Hepatocyte (in vitro differentiated cells): ENCODE measurements around the gene CRYGB. TPM values are rescaled to one million over a fixed set of nuclear protein-coding genes. Genes with fewer than 3 reads are reported as not detected.
"Not testable (repeated sequence)": the region's sequence is repeated elsewhere in the genome, so short reads cannot be mapped to it uniquely, and the experiment has no call there.

Source experiments
- DNase-seq: peaks from one replicate; pipeline ENCODE4 v3.0.0-alpha.2; 2016; ENCODE audit warnings: low spot score
- H2AFZ ChIP-seq: fragments of 200-600 bp; sonication (generic); 2 replicates; pipeline ENCODE4 v1.6.0; 2016; ENCODE audit warnings: antibody characterized with exemption, mild to moderate bottlenecking
- H3K27ac ChIP-seq: fragments of 200-600 bp; sonication (generic); 2 replicates; pipeline ENCODE4 v1.5.1; 2016; ENCODE audit warnings: mild to moderate bottlenecking
- H3K27me3 ChIP-seq: fragments of 200-600 bp; sonication (generic); 2 replicates; pipeline ENCODE4 v1.6.1; 2016
- H3K36me3 ChIP-seq: fragments of 200-600 bp; sonication (generic); replicated peaks from 2 replicates; pipeline ENCODE4 v1.5.1; 2016; ENCODE audit warnings: low read depth; ENCODE audit not compliant: insufficient read depth
- H3K4me1 ChIP-seq: fragments of 200-600 bp; sonication (generic); 2 replicates; pipeline ENCODE4 v1.5.1; 2016; ENCODE audit warnings: mild to moderate bottlenecking, moderate library complexity; ENCODE audit not compliant: insufficient read depth
- H3K4me2 ChIP-seq: fragments of 200-600 bp; sonication (generic); 2 replicates; pipeline ENCODE4 v1.6.0; 2016
- H3K4me3 ChIP-seq: fragments of 200-600 bp; sonication (generic); 2 replicates; pipeline ENCODE4 v1.5.1; 2016; ENCODE audit warnings: mild to moderate bottlenecking
- H3K79me2 ChIP-seq: fragments of 200-600 bp; sonication (generic); 2 replicates; pipeline ENCODE4 v1.6.0; 2017; ENCODE audit warnings: mild to moderate bottlenecking
- H3K9me2 ChIP-seq: fragments of 200-600 bp; sonication (generic); replicated peaks from 2 replicates; pipeline ENCODE4 v1.6.0; 2017; ENCODE audit warnings: mild to moderate bottlenecking; ENCODE audit not compliant: insufficient read depth
- H3K9me3 ChIP-seq: fragments of 200-600 bp; sonication (generic); 2 replicates; pipeline ENCODE4 v1.5.1; 2016; ENCODE audit warnings: low read depth, mild to moderate bottlenecking
- H4K20me1 ChIP-seq: fragments of 200-600 bp; sonication (generic); 2 replicates; pipeline ENCODE4 v1.6.0; 2016; ENCODE audit warnings: mild to moderate bottlenecking; ENCODE audit not compliant: insufficient read depth, poor library complexity, severe bottlenecking
- CTCF ChIP-seq: fragments of 200-600 bp; sonication (generic); IDR thresholded peaks from 2 replicates; pipeline ENCODE4 v1.5.1; 2016; ENCODE audit warnings: antibody characterized with exemption, mild to moderate bottlenecking; ENCODE audit not compliant: poor library complexity
- EZH2 ChIP-seq: fragments of 200-600 bp; sonication (generic); IDR thresholded peaks from 2 replicates; pipeline ENCODE4 v1.6.1; 2016; ENCODE audit warnings: antibody characterized with exemption, mild to moderate bottlenecking, borderline replicate concordance
- EZH2phosphoT487 ChIP-seq: fragments of 200-600 bp; sonication (generic); IDR thresholded peaks from one replicate; pipeline ENCODE4 v1.6.1; 2018; ENCODE audit warnings: antibody characterized with exemption, mild to moderate bottlenecking, low read depth, moderate library complexity; ENCODE audit not compliant: unreplicated experiment, severe bottlenecking
- WGBS: methylation state at CpG from one replicate; pipeline ENCODE4 v1.1.6; 2016; ENCODE audit warnings: low lambda C conversion rate; ENCODE audit errors: missing lambda C conversion rate; 5-methylcytosine and 5-hydroxymethylcytosine counted together
- polyA plus RNA-seq: library from polyadenylated mRNA; unstranded; fragments of >200 nt; fragmentation: Nextera tagmentation; extraction: Ambion mirVana; gene quantifications from 2 replicates; pipeline ENCODE4 v1.2.1, GENCODE V29; 2016
- total RNA-seq: library from RNA; depleted of rRNA; stranded (reverse); fragments of >200 nt; gene quantifications from 2 replicates; pipeline ENCODE4 v1.2.3, GENCODE V29; 2014

Gene CRYGB
- total and polyA plus RNA-seq, 2 experiments from 2014 or later: not detected

- Histone ChIP-seq H3K36me3 (no peaks in the 10 kb centered on the region), H3K4me3 (no peak overlapping the region), H3K9me2 (no peaks in the 10 kb centered on the region), H3K27me3 (no peaks in the 10 kb centered on the region), H3K9me3 (no peaks in the 10 kb centered on the region), H3K4me1 (peaks cover 17% of the 10 kb centered on the region), H3K79me2 (no peaks in the 10 kb centered on the region), H3K4me2 (peak overlapping the region; percentile 24), H3K27ac (no peak overlapping the region), H2AFZ (no peak overlapping the region), H4K20me1 (no peaks in the 10 kb centered on the region)
- DNase-seq: no peak
- WGBS: 57% methylated on average over 4 of the region's 4 CpGs
- TF ChIP-seq CTCF (no peak), EZH2phosphoT487 (no peak), EZH2 (no peak)
Observed at GRCh38 chr2:208125251-208125650, 20.7 kb downstream of the CRYGB start.

- H3K36me3 ChIP-seq, DNase-seq, H4K20me1 ChIP-seq, H3K9me3 ChIP-seq, H3K4me1 ChIP-seq, H3K27me3 ChIP-seq, H3K4me3 ChIP-seq, H3K27ac ChIP-seq, H2AFZ ChIP-seq, H3K9me2 ChIP-seq, H3K79me2 ChIP-seq: not testable (repeated sequence)
- 84% methylated on average over 44 of the region's 46 CpGs for WGBS
- H3K4me2 ChIP-seq: peak within 1 kb of the TSS; percentile 24
Observed at GRCh38 chr2:208124013-208124715, 21.8 kb downstream of the CRYGB start, which contains the start of gene CRYGD. TSS of gene CRYGD (minus strand) at chr2:208124524. CDS start at chr2:208124473, 51 bp downstream.

- H3K9me2 ChIP-seq: no peaks in the 10 kb centered on the region
- 86% methylated on average over 1 of the region's 1 CpG for WGBS
Observed at GRCh38 chr2:208122248-208122647, 23.7 kb downstream of the CRYGB start.

More at GRCh38 chr2:208122248-208122647, 23.7 kb downstream of the CRYGB start:
- Histone ChIP-seq H3K27ac (no peak overlapping the region), H3K4me3 (no peak overlapping the region), H3K4me1 (peaks cover 6% of the 10 kb centered on the region), H3K4me2 (no peak overlapping the region), H3K9me3 (no peaks in the 10 kb centered on the region), H3K27me3 (no peaks in the 10 kb centered on the region), H4K20me1 (no peaks in the 10 kb centered on the region), H3K36me3 (no peaks in the 10 kb centered on the region), H3K79me2 (no peaks in the 10 kb centered on the region), H2AFZ (no peak overlapping the region)
- DNase-seq: no peak
- TF ChIP-seq CTCF (no peak), EZH2phosphoT487 (no peak), EZH2 (no peak)
